Left lung (tissue), 10 donors: ENCODE results near the gene PNMT. TPM values are rescaled to one million over a fixed set of nuclear protein-coding genes. Genes with fewer than 3 reads are reported as not detected.

Experiments used
- ATAC-seq: fragments of 200-7000 bp; cut with Tn5 transposase; one replicate; pipeline ENCODE4 v1.9.1; 2020; ENCODE audit warnings: moderate library complexity
- DNase-seq, 4 donors: peaks; one replicate each; pipeline ENCODE4 v3.0.0-alpha.2; 2013 to 2020
- H3K27ac ChIP-seq, 2 donors: fragments of 200-600 bp; sonication (generic) in 1 of 2; one replicate each; pipeline versions ENCODE4 v1.5.0 to v1.8.0; 2020 to 2021
- H3K27me3 ChIP-seq, 2 donors: fragments of 200-600 bp; sonication (generic) in 1 of 2; one replicate each; pipeline versions ENCODE4 v1.5.0 to v1.8.0; 2020 to 2021
- H3K36me3 ChIP-seq, 2 donors: fragments of 200-600 bp; sonication (generic) in 1 of 2; one replicate each; pipeline versions ENCODE4 v1.5.0 to v1.8.0; 2020 to 2021
- H3K4me1 ChIP-seq, 2 donors: fragments of 200-600 bp; one replicate each; pipeline ENCODE4 v1.8.0; 2021
- H3K4me3 ChIP-seq, 2 donors: fragments of 200-600 bp; sonication (generic) in 1 of 2; one replicate each; pipeline versions ENCODE4 v1.5.0 to v1.8.0; 2020 to 2021; ENCODE audit warnings: mild to moderate bottlenecking in 1 of 2
- H3K9me3 ChIP-seq, 2 donors: fragments of 200-600 bp; sonication (generic) in 1 of 2; one replicate each; pipeline versions ENCODE4 v1.5.0 to v1.8.0; 2020 to 2021
- CTCF ChIP-seq, 2 donors: fragments of 200-600 bp; sonication (generic) in 1 of 2; IDR thresholded peaks; one replicate each; pipeline versions ENCODE4 v1.5.0 to v1.8.0; 2021; ENCODE audit warnings: antibody characterized with exemption in 2 of 2
- intact Hi-C, 2 donors: fragments of 100-400 bp; cut with DNase I; formaldehyde crosslinking; loops; one replicate each; pipeline versions ENCODE4 v1.11.2 to v1.14.2; 2022
- polyA plus RNA-seq, 6 donors: library from polyadenylated mRNA; unstranded; fragments of 120-200 nt; gene quantifications; one replicate each; pipeline ENCODE4 v1.2.1, GENCODE V29; 2013; ENCODE audit not compliant: insufficient read length in 6 of 6
- total RNA-seq, 2 donors: library from RNA; stranded (reverse); fragmentation: NEBNext Ultra II Directional; extraction: Animal tissue kit (Norgen Biotek cat#: 25700); gene quantifications; one replicate each; pipeline ENCODE4 v1.2.1, GENCODE V29; 2021
- donor health status: DM: no; HTN: yes; CAD: no.
- donor health status: DM: no; HTN: no; CAD: no.

The PNMT gene
- total and polyA plus RNA-seq, 8 donors = 0.38 to 2.4 (median 1.7) TPM

DNA sequence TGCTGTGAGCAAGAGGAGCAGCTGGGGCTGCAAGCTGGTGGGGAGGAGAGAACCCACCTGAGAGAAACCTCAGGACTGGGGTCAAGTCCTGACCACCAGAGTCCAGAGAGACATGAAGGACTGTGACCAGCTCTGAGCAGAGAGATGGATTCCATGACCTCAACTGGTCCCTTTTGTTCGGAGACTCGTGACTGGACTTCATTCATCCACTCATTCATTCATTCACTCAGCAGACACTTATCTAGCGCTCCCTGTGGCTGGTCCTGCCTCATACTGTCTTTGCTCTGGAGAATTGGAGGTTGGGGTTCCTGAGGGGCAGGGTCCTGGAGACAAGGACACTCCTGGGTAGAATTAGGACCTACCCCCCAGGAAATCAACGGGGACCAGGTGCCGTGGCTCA, 35.7 kb downstream of the PNMT start:
- intact Hi-C loops = no loop called here
- no peaks in the 10 kb centered on the region for H3K9me3 ChIP-seq
- peaks cover 19 to 41% of the 10 kb centered on the region in 2 donors for H3K4me1 ChIP-seq
- ATAC-seq (no peak), DNase-seq (no peak)
- TF ChIP-seq CTCF (IDR thresholded peaks at IDR 0.05) = no peak
- peaks cover 0 to 17% of the 10 kb centered on the region in 2 donors for H3K36me3 ChIP-seq
- H3K27ac ChIP-seq = no peak overlapping the region
- H3K4me3 ChIP-seq = no peak overlapping the region
- H3K27me3 ChIP-seq = peaks cover 0 to 32% of the 10 kb centered on the region in 2 donors

DNA sequence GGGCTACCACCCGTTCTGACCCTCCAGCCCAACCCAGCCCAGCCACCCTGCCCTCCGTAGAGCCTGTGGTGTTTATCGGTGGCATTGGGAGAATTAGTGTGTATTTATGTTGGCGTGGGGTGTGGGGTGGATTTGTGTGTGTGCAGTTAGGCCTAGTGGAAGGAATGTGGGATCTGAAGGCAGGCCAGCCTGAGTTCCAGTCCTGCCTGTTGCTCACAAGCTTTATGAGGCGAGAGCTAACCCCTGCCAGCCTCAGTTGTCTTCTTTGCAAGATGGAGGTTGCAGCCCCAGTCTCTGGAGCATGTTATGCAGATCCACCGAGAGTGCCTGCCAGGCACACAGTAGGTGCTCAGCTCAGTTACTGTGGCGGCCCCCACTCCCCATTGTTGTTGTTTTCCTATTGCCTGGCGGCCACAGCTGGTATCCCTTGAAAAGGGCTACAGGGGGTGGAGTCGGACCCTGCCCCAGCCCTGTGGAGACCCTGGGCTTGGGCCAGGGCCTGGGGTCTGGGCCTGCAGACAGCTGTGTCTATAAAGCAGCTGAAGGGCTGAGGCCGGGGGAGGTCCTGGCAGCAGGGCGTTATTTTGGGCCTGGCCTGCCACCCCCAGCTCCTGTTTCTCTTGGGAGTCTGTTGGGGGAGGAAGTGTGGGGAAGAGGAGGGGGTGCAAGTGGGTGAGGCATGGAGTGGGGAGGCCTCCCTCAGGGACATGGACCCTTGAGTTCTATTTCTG, 36.7 kb downstream of the PNMT start:
- Histone ChIP-seq H3K27me3 (peaks cover 0 to 21% of the 10 kb centered on the region in 2 donors), H3K9me3 (no peaks in the 10 kb centered on the region), H3K4me1 (peaks cover 19 to 33% of the 10 kb centered on the region in 2 donors), H3K4me3 (no peak overlapping the region), H3K27ac (peak overlapping the region; percentile 59 to 66), H3K36me3 (peaks cover 0 to 28% of the 10 kb centered on the region in 2 donors)
- DNase-seq = peak in 3 of 4 donors; percentile 28 to 60 (median 46)
- peak; percentile 31 for ATAC-seq
- TF ChIP-seq CTCF (IDR thresholded peaks at IDR 0.05) = peak; percentile 17 to 24
- intact Hi-C loops = no loop called here

- H3K27ac ChIP-seq = peak overlapping the region; percentile 66
- no peak for TF ChIP-seq CTCF (IDR thresholded peaks at IDR 0.05)
- DNase-seq = peak in 3 of 4 donors; percentile 81 to 84 (median 84)
- H3K4me1 ChIP-seq = peaks cover 19 to 33% of the 10 kb centered on the region in 2 donors
- intact Hi-C loops = no loop called here
- peaks cover 0 to 12% of the 10 kb centered on the region in 2 donors for H3K27me3 ChIP-seq
- no peaks in the 10 kb centered on the region for H3K9me3 ChIP-seq
- peak; percentile 80 for ATAC-seq
- no peak overlapping the region for H3K4me3 ChIP-seq
- peaks cover 0 to 37% of the 10 kb centered on the region in 2 donors for H3K36me3 ChIP-seq
Observed at GRCh38 chr17:39705786-39706348, 37.6 kb downstream of the PNMT start.

- peaks cover 0 to 7% of the 10 kb centered on the region in 2 donors for H3K27me3 ChIP-seq
- no peak overlapping the region for H3K4me3 ChIP-seq
- H3K27ac ChIP-seq = peak overlapping the region; percentile 66
- peaks cover 0 to 42% of the 10 kb centered on the region in 2 donors for H3K36me3 ChIP-seq
- intact Hi-C loops = no loop called here
- peaks cover 16 to 29% of the 10 kb centered on the region in 2 donors for H3K4me1 ChIP-seq
- no peak for ATAC-seq
- H3K9me3 ChIP-seq = no peaks in the 10 kb centered on the region
- peak in 1 of 4 donors; percentile 29 for DNase-seq
- no peak for TF ChIP-seq CTCF (IDR thresholded peaks at IDR 0.05)
Observed at GRCh38 chr17:39706383-39706782, 38.1 kb downstream of the PNMT start.

- Histone ChIP-seq H3K9me3 (no peaks in the 10 kb centered on the region), H3K27me3 (peaks cover 0 to 2% of the 10 kb centered on the region in 2 donors), H3K36me3 (peaks cover 0 to 46% of the 10 kb centered on the region in 2 donors), H3K4me1 (peaks cover 11 to 26% of the 10 kb centered on the region in 2 donors), H3K27ac (peak overlapping the region in 1 of 2 donors; percentile 66), H3K4me3 (no peak overlapping the region)
- DNase-seq (peak in 1 of 4 donors; percentile 64), ATAC-seq (no peak)
- TF ChIP-seq CTCF (IDR thresholded peaks at IDR 0.05) = no peak
- intact Hi-C loops = no loop called here
Observed at GRCh38 chr17:39706921-39707337, 38.7 kb downstream of the PNMT start.
